ENCODE measurements around the gene BANP.
"Not testable (repeated sequence)": the region's sequence is repeated elsewhere in the genome, so short reads cannot be mapped to it uniquely, and the experiment has no call there.

Gene BANP

GRCh38 chr16:88091221-88091971 is 140.2 kb downstream of the BANP start:
- not testable (repeated sequence) for DNase-seq (ENCODE audit: insufficient read length, low spot score); FAIRE-seq

DNA sequence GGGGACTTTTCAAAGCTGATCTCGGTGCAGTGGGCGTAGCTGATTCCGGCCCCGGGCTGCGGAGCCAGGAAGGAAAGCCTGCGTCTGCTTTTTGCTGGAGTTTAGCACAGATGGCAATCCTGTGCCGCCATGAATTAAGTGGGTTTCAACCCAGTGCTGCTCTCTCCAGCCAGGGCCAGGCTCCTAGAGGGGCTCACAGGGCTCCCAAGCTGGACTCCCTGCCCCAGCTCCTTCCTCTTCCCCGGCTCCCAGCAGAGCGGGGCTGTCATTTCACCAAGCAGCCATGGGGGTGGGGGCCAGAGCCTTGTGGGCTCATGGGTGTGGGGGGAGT is 140.7 kb downstream of the BANP start:
- FAIRE-seq; DNase-seq (ENCODE audit: insufficient read length, low spot score): not testable (repeated sequence)

DNA sequence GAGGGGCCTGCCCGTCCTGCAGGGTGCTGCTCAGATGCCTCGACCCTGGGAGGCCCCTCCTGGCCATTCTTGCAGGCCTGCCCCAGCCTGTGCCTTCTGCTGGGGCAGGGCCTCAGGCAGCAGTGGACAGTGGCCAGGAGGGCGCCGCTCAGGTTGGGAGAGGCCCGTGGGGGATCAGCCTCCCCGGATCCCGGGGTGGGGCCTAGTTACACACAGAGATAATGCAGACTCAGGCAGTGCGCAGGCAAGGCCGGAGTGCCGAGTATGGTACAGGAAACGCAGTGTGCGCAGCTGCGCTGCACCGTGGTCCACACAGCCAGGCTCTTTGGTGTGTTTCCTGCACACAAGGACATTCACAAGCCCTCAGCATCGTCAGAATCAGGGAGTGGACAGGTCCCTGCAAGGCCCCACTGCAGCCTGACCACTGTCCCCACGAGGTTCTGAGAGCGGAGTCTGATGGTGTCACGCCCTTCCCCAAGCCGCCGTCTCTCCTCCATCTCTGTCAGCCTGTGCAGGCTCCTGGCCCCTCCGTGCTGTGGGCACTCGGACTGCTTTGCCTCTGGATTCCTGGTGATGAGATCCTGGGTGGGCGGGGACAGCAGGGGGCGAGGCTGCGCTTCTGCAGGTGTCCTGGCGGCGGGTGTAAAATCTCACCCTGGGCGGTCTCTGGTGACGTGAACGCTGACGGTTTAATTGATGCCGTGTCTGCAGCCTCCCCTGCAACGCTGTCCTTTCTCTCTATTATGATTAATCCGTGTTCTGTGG is 141.7 kb downstream of the BANP start:
- DNase-seq (ENCODE audit: insufficient read length, low spot score); FAIRE-seq: not testable (repeated sequence)

DNA sequence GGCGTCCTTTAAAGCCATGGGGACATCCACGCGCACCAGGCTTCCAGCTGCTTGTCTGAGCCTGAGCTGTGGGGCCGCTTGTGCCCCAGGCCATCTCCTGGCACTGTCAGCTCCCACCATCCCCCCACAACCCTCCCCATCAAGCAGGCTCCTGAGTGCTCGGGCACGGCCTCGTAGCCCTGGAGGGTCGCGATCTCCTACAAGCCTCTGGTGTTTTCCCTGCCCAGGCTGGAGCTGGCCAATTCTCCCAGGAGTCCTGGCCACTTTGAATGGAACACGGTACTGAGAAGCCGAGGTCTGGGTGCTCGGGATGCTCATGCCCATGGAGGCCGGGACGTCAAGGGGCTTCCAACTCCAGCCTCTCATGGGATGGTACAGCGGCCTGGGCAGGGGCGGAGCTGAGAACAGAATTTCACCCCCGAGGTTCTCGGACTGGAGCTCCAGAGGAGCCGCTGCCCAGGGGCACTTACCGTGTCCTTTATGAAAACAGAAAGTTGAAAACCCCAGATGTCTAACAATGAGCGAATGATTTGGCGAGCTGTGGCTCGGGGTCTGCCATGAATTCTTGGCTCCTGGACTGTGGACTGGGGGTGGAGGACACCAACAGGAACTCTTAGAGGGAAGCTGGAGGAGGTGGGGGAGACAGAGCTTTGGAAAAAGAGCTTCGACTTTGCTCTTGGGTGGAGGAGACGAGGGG is 142.5 kb downstream of the BANP start:
- not testable (repeated sequence) for FAIRE-seq; DNase-seq (ENCODE audit: insufficient read length, low spot score)

- FAIRE-seq; DNase-seq (ENCODE audit: insufficient read length, low spot score): not testable (repeated sequence)
Measured at GRCh38 chr16:88094253-88094575, 143.0 kb downstream of the BANP start.

DNA sequence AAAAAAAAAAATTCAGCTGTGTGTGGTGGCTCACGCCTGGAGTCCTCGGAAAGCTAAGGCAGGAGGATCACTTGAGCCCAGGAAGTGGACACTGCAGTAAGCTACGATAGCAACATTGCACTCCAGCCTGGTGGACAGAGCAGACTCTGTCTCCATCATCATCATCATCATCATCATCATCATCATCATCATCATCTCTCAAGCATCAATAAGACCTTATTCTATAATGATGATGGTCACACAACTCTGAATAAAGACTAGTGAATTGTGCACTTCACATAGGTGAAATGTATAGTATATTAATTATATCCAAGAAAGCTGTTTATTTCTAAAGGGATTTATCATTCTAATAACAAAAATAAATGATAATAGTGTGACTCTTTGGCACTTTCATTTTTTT is 143.7 kb downstream of the BANP start:
- FAIRE-seq; DNase-seq (ENCODE audit: insufficient read length, low spot score): not testable (repeated sequence)

- not testable (repeated sequence) for FAIRE-seq; DNase-seq (ENCODE audit: insufficient read length, low spot score)
Measured at GRCh38 chr16:88096659-88097058, 145.4 kb downstream of the BANP start.

DNA sequence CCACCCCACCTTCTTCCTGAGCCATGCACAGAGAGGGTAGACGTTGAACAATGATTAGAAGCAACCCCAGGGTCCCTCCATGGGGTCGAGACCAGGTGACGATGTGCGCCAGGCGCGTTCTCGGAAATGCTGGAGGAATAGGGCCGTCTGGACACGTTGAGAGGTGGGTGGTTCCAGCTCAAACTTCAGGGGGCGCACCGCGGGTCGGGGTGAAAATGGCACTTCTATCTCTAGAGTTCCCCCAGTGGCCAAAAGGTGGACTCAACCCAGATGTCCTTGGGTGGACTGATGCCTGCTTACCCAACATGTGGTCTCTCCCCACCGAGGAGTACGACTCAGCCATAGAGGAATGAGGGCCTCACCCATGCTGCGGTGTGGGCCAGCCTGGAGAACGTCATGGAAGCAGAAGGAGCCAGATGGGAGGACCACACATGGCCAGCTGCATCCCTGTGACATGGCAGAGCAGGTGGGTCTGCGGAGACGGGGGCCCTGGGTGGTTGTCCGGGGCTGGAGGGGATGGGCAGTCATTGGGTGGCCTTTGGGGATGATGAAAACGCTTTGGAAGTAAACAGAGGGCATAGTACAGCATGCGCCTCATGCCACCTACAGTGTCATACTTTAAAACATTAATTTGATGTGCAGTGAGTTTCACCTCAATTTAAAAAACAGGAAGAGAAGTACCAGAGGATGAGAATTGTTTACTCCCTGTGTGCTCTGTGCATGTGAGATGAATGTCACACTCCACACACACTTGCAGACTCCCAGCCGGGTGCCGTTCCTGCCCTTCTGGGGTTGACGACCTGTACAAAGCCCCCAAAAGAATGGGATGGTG is 147.7 kb downstream of the BANP start:
- not testable (repeated sequence) for DNase-seq (ENCODE audit: insufficient read length, low spot score)

GRCh38 chr16:88099563-88099890 is 148.3 kb downstream of the BANP start:
- no peak for DNase-seq (ENCODE audit: insufficient read length, low spot score)
- no peak for FAIRE-seq
- TF ChIP-seq CTCF (IDR thresholded peaks at IDR 0.05; ENCODE audit: insufficient read depth, missing control alignments): no peak

More for the DNA sequence above, 147.7 kb downstream of the BANP start:
- FAIRE-seq: not testable (repeated sequence)

GRCh38 chr16:88099956-88100355 is 148.7 kb downstream of the BANP start:
- DNase-seq (ENCODE audit: insufficient read length, low spot score); FAIRE-seq: not testable (repeated sequence)

DNA sequence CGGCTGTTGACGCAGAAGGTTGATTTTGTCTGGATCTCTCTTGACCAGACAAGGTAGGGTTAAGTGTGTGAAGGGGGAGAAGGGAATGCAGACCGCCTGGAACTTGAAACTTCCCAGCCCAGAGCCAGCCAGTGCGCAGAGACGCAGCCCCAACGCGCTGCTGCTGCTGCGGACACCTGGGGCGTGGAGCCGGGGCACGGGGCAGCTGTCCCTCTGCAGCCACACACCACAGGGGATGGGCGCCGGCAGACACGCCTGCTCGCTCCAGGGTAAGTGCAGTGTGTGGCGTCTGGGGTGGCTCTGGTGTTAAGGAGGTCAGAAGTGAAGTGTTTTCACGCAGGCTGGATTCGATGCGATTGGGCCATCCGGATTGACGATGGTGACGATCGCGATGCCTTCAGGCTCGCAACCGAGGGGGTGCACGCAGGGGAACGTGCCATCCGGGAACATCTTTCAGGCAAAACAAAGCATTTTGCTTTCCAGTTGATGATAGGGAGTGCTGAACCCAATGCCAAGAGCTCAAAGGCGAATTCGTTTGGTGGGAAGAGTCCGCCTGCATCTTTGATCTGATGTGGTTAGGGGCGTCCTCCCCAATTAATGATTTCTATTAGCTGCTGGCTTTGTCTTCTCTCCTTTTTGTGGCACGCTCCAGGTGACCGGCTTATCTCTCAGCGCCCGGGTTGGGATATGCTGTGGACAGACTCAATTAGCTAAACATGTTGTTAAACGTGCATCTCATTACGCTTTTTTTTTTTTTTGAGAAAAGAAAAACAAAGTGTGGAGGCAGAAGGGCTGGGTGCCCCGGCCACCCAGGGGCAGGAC is 149.8 kb downstream of the BANP start:
- not testable (repeated sequence) for DNase-seq (ENCODE audit: insufficient read length, low spot score); FAIRE-seq

DNA sequence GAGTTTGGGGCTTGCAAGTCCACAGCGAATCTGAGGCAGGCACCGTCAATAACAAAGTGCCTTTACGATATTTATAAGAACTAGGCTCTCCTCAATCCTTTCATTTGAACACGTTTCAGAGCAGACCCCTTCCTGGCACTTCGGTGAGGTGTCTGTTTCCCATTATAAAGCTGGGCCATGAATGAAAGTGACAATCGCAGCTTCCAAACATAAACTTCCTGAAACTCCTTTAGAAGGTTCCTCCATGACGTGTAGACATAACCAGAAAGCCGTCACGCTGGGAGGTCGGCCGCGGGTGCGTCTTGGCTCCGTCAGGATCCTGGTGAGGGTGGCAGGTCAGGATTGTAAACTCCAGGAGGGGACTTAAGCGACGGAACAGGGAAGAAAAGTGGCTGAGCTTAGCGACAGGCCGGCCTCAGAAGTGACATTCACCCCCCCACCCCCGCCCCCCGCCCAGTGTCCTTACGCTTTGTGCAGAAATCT is 150.4 kb downstream of the BANP start:
- FAIRE-seq: not testable (repeated sequence)

More for the DNA sequence above, 150.4 kb downstream of the BANP start:
- not testable (repeated sequence) for DNase-seq (ENCODE audit: insufficient read length, low spot score)

Data from D721Med (cell line).